ENCODE results near the gene CCDC197.

DNA sequence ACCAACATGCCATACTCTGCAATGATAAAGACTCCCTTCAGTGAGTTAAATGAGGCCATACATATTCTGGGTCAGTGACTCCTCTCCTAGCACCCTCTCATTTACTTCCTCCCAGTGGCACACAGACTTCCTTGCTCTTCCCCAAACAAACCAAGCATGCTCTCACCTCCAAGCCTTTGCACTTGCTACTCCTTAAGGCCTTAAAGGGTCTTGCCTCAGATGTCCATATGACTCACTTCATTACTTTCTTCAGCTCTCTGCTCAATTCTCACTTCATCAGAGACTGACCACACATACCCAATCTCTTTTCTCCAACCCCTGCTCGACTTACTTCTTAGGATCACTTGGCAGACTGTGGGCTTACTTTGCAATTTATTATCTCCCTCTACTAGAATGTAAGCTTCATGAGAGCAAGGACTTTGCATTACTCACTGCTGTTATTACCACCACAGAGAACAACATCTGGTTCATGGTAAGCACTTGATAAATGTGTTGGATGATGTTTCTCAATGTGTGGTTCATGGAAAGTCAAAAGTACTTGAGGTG lies 61.1 kb downstream of the CCDC197 start:
- TF ChIP-seq POLR2A (IDR thresholded peaks at IDR 0.05; ENCODE audit: low read depth, low read length) (no peak), CEBPB (IDR thresholded peaks at IDR 0.05; ENCODE audit: low read depth, low read length) (no peak), MAZ (IDR thresholded peaks at IDR 0.05; ENCODE audit: borderline replicate concordance, low read depth, low read length) (no peak), CHD1 (IDR thresholded peaks at IDR 0.05; ENCODE audit: low read depth, low read length) (no peak)
- TF ChIP-seq, protein P1, sequence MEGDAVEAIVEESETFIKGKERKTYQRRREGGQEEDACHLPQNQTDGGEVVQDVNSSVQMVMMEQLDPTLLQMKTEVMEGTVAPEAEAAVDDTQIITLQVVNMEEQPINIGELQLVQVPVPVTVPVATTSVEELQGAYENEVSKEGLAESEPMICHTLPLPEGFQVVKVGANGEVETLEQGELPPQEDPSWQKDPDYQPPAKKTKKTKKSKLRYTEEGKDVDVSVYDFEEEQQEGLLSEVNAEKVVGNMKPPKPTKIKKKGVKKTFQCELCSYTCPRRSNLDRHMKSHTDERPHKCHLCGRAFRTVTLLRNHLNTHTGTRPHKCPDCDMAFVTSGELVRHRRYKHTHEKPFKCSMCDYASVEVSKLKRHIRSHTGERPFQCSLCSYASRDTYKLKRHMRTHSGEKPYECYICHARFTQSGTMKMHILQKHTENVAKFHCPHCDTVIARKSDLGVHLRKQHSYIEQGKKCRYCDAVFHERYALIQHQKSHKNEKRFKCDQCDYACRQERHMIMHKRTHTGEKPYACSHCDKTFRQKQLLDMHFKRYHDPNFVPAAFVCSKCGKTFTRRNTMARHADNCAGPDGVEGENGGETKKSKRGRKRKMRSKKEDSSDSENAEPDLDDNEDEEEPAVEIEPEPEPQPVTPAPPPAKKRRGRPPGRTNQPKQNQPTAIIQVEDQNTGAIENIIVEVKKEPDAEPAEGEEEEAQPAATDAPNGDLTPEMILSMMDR (conservative IDR thresholded peaks at IDR 0.05; ENCODE audit: low read depth, low read length): no peak

Data from IMR-90 (cell line).